Measurements from ENCODE around the gene ZNF74.
"Not testable (repeated sequence)": the region's sequence is repeated elsewhere in the genome, so short reads cannot be mapped to it uniquely, and the experiment has no call there.

ZNF74 gene

GRCh38 chr22:20401376-20402014, 7.5 kb downstream of the ZNF74 start:
- DNase-seq, result no peak

GRCh38 chr22:20402960-20403778, 9.2 kb downstream of the ZNF74 start:
- no peak for DNase-seq

- DNase-seq, result no peak
Measured at GRCh38 chr22:20403779-20404140, 9.8 kb downstream of the ZNF74 start.

- DNase-seq, result no peak
Measured at GRCh38 chr22:20404881-20405280, 10.9 kb downstream of the ZNF74 start.

- no peak for DNase-seq
Measured at GRCh38 chr22:20405291-20405930, 11.5 kb downstream of the ZNF74 start.

GRCh38 chr22:20405931-20406685, 12.2 kb downstream of the ZNF74 start:
- no peak for DNase-seq

- DNase-seq, result no peak
Measured at GRCh38 chr22:20406686-20407408, 12.9 kb downstream of the ZNF74 start.

GRCh38 chr22:20407829-20408228, 13.9 kb downstream of the ZNF74 start:
- no peak for DNase-seq

- no peak for DNase-seq
Measured at GRCh38 chr22:20408891-20409290, 14.9 kb downstream of the ZNF74 start.

GRCh38 chr22:20409385-20409784, 15.4 kb downstream of the ZNF74 start:
- not testable (repeated sequence) for DNase-seq

- no peak for DNase-seq
Measured at GRCh38 chr22:20412474-20413216, 18.7 kb downstream of the ZNF74 start.

- no peak for DNase-seq
Measured at GRCh38 chr22:20413217-20414058, 19.5 kb downstream of the ZNF74 start.

GRCh38 chr22:20414059-20414440, 20.1 kb downstream of the ZNF74 start:
- DNase-seq, result no peak

GRCh38 chr22:20414450-20414849, 20.5 kb downstream of the ZNF74 start:
- no peak for DNase-seq

GRCh38 chr22:20415241-20415640, 21.3 kb downstream of the ZNF74 start:
- not testable (repeated sequence) for DNase-seq

- DNase-seq, result not testable (repeated sequence)
Measured at GRCh38 chr22:20415699-20416098, 21.7 kb downstream of the ZNF74 start.

GRCh38 chr22:20418211-20418788, 24.3 kb downstream of the ZNF74 start:
- peak; percentile 65 to 67 for DNase-seq

GRCh38 chr22:20419664-20419951, 25.7 kb downstream of the ZNF74 start:
- no peak for DNase-seq

- DNase-seq, result no peak
Measured at GRCh38 chr22:20420157-20420842, 26.3 kb downstream of the ZNF74 start.

GRCh38 chr22:20421507-20421874, 27.5 kb downstream of the ZNF74 start:
- DNase-seq, result no peak
